Urothelium cell line (cell line): ENCODE measurements around the gene CT45A1.
"Not testable (repeated sequence)": the region's sequence is repeated elsewhere in the genome, so short reads cannot be mapped to it uniquely, and the experiment has no call there.

Source experiments
- DNase-seq: peaks from one replicate; pipeline ENCODE4 v3.0.0; 2011; ENCODE audit warnings: low spot score, mixed read lengths
- FAIRE-seq: peaks from 2 replicates; lab custom pipeline; 2011; peaks lifted over from hg19 to GRCh38; lab: Jason Lieb, UNC

CT45A1 gene

DNA sequence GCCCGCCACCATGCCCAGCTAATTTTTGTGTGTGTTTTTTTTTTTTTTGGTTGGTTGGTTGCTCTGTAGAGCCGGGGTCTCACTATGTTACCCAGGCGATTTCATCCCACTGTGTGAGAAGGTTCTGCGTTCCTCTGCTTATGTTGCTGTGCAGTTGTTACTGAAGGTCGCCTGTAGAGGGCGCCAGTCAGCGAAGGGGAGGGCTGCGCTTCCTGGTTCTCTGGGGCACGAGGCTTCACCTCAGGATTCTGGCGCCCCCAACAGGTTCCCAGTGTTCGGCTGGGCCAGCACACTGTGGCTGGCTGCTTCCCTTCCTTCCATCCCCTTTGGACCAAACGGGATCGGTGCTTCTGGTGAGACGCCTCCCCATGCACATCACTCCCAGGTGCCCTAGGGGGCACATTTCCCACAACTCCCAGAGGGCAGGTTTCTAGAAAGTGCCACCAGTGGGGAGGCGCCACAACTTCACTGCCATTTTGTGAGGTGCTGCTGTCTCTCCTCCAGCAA, at the start of gene CT45A1:
TSS of gene CT45A1 (plus strand) at position 457 of the 507 bp plus-strand sequence. CDS start 5,302 bp downstream, outside the sequence.
- DNase-seq, FAIRE-seq: not testable (repeated sequence)

GRCh38 chrX:135672979-135673378, 40.5 kb upstream of the CT45A1 start:
- FAIRE-seq, result not testable (repeated sequence)

DNA sequence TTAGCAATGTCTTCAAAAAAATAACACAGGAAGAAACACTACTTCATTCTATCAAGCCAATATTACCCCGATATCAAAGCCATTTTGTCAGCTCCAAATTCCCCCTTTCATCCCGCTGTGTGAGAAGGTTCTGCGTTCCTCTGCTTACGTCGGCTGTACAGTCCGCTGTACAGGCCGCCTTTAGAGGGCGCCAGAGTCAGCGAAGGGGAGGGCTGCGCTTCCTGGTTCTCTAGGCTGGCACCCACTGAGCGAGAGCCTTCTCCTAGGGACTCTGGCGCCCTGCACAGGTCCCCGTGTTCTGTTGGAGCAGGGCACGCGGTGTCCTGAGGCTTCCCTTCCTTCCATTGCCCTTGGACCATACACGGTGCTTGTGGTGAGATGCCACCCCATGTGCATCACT, 25.3 kb upstream of the CT45A1 start:
- DNase-seq, result no peak

More at GRCh38 chrX:135672979-135673378, 40.5 kb upstream of the CT45A1 start:
- DNase-seq, result not testable (repeated sequence)

GRCh38 chrX:135695471-135695870, 18.0 kb upstream of the CT45A1 start:
- FAIRE-seq (no peak), DNase-seq (no peak)

More for the DNA sequence above, 25.3 kb upstream of the CT45A1 start:
- FAIRE-seq, result no peak

DNA sequence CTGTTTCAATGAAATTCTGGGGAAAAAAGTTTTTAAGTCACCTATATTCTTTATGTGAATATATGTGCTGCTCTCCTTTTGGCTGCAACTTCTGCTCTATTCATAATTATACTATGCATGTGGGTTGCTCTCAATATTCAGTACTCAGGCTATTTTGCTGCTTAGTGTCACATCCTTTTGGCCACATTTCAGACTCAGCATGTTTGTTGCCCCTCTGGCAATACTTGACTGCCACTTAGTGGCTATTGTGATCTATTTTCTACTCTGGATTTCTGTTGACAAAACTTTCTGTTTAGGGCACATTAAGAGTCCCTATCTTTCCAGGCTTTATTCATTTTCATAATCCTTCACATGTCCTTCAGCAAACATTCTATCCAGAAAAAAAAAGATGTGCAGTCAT, 15.8 kb upstream of the CT45A1 start:
- FAIRE-seq, result no peak
- no peak for DNase-seq

DNA sequence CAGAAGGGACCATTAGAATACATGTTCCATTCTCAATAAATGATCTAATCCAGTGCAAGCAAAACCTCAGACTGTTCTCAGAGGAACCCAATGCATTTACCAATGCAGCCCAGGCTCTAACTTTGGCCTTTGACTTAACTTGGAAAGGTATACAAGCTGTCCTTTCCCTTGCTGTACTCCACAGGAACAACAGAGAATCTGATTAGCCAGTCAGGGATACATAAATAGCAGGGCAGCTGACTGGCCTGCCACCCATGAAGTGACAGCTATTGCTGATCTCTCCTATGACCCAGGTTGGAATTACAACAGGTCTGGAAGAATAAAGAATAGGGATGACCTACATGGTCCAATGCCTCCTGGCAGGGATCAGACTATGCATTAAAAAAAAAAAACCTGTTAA, 14.5 kb upstream of the CT45A1 start:
- DNase-seq (no peak), FAIRE-seq (no peak)

- DNase-seq (peak; percentile 2), FAIRE-seq (no peak)
These were observed 5.6 kb upstream of the CT45A1 start for GRCh38 chrX:135707880-135708279.

GRCh38 chrX:135713795-135714194, 356 bp downstream of the CT45A1 start:
- no peak for FAIRE-seq
- no peak for DNase-seq

DNA sequence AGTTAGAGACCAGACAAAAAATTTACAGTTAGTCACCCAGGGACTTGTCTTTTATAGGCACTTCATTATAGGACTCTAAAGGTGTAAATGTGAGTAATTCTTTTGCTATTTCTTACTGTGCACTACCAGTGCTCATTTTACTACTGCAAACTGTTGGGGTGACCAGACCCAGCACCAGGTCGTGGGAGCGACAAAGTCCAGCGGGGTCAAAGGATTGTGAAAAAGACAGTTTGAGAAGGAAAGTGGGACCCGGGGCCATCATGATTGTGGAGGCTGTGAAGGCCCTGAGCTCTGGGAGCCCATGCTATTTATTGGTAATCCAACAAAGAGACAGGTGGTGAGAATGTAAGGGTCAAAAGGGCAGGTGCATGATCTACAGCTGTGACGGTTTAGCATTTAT, 21.2 kb downstream of the CT45A1 start:
- FAIRE-seq, DNase-seq: not testable (repeated sequence)

DNA sequence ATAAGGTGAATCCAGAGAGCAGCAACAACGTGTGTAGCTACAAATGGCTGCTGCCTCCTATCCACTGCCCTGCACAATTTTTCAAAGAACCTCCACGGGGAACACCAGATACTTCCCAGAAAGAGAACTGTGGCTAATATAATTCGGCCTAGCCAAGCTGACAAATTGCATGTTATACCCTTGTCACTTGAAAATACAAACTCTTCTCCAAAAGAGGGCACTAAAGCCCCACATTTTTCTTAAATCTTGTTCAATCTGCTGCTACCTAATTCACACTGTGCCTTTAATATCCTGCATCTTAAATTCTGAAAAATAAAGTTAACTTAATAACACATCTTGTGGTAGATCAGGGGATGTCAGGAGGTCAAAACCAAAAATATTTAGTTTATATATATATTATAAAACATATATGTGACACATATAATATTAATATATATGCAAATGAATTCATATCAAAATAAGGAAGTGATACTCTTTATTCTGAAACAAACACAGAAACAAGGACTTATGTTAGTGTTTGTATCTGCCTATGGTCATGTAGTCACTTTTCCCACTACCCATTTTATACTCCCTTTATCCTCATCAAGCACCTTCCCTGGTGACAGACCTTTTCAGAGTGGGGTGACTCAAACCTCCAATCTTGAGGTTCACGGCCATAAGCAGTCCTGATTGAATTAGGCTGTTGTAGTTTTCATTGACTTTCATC, 24.1 kb downstream of the CT45A1 start:
- DNase-seq (no peak), FAIRE-seq (no peak)

DNA sequence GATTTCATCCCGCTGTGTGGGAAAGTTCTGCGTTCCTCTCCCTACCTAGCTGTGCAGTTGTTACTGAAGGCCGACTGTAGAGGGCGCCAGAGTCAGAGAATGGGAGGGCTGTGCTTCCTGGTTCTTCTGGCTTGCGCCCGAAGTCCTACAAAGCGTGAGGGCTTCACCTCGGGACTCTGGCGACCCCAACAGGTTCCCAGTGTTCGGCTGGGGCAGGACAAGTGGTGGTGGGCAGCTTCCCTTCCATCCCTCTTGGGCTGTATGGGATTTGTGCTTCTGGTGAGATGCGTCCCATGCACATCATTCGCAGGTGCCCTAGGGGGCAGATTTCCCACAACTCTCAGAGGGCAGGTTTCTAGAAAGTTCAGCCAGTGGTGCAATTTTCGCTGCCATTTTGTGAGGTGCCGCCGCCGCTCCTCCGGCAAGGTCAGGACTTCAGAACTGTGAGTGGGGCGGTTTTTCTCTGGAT, 27.3 kb downstream of the CT45A1 start:
- FAIRE-seq (no peak), DNase-seq (peak; percentile 48)

DNA sequence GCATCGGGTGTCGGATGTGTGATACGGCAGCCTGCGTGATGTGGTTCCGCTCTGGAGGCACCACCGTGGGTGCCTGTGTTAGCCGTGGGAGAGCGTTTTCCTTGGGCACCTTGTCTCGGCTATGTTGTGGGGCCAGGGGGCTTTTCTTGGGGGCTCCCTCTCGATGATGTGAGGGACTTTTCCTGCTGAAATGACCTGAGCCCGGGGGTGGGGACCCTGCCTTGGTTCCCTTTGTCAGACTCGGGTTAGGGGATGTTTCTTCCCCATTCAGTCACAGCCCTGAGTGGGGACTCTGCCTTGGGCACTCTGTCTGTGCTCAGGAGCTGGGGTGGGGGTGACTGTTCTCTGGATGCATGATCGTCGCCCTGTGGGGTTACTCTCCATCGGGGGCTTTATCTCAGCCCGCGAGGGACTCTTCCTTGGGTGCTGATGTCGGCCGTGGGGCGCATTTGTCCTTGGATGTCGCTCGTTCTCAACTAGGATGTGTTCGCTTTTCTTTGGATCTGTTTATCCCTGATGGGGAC, 27.8 kb downstream of the CT45A1 start:
- FAIRE-seq (no peak), DNase-seq (no peak)

DNA sequence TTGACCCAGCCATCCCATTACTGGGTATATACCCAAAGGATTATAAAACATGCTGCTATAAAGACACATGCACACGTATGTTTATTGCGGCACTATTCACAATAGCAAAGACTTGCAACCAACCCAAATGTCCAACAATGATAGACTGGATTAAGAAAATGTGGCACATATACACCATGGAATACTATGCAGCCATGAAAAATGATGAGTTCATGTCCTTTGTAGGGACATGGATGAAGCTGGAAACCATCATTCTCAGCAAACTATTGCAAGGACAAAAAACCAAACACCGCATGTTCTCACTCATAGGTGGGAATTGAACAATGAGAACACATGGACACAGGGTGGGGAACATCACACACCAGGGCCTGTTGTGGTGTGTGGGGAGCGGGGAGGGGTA, 31.3 kb downstream of the CT45A1 start:
- not testable (repeated sequence) for FAIRE-seq, DNase-seq

GRCh38 chrX:135768091-135768490, 54.7 kb downstream of the CT45A1 start, which contains the start of gene CT45A3:
Gene CT45A3, minus strand, starts transcription at chrX:135768191. Its CDS starts 3,747 bp downstream, at chrX:135764444.
- not testable (repeated sequence) for FAIRE-seq, DNase-seq
